Type B pancreatic cell (in vitro differentiated cells): Measurements from ENCODE around the gene TMEM248. TPM values are rescaled to one million over a fixed set of nuclear protein-coding genes. Genes with fewer than 3 reads are reported as not detected.
A peak's percentile ranks its signal among the peaks of the same experiment; 100 is the strongest.

Experiments
- DNase-seq: peaks from one replicate; pipeline ENCODE4 v3.0.0; 2021; ENCODE audit warnings: mixed read lengths; ENCODE audit not compliant: unreplicated experiment; ENCODE audit errors: extremely low spot score
- H3K27ac Mint-ChIP-seq: 2 replicates; pipeline ENCODE4 v1.8.0; 2021; ENCODE audit warnings: mild to moderate bottlenecking, mixed read lengths
- H3K27me3 Mint-ChIP-seq: 2 replicates; pipeline ENCODE4 v1.8.0; 2021; ENCODE audit warnings: mixed read lengths
- H3K36me3 Mint-ChIP-seq: 2 replicates; pipeline ENCODE4 v1.8.0; 2021; ENCODE audit warnings: mixed read lengths
- H3K4me1 Mint-ChIP-seq: one replicate; pipeline ENCODE4 v1.8.0; 2021; ENCODE audit warnings: mixed read lengths; ENCODE audit not compliant: unreplicated experiment
- H3K4me3 Mint-ChIP-seq: 2 replicates; pipeline ENCODE4 v1.8.0; 2021; ENCODE audit warnings: mild to moderate bottlenecking, mixed read lengths
- H3K9me3 Mint-ChIP-seq: 2 replicates; pipeline ENCODE4 v1.8.0; 2021; ENCODE audit warnings: mixed read lengths
- total RNA-seq: library from RNA; stranded (reverse); gene quantifications from 2 replicates; pipeline ENCODE4 v1.2.1, GENCODE V29; 2021; ENCODE audit warnings: low replicate concordance
- TF ChIP-seq, protein P1 (sequence below): fragments of 200-600 bp; sonication (generic); conservative IDR thresholded peaks from 2 replicates; pipeline ENCODE4 v1.5.0; 2021; ENCODE audit warnings: antibody characterized with exemption, mild to moderate bottlenecking

Gene TMEM248
- total RNA-seq, 1 donor from 2014 or later, result 71.6 TPM

DNA sequence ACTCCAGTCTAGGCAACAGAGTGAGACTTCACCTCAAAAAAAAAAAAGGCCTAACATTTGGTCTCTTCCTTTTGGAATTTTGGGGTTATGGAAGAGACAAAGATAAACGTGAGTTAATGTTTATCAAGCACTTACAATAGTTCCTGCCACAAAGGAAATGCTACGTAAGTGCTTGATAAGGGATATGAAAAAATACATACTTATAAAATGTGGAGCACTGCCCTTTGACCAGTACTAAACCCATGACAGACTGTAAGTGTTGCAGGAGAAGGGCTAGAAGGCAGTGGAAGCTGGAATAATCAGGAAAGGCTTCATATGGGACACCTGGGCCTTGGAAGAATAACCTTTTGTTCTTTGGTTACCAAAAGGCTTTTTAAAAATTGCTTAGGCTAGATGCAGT is 25.5 kb downstream of the TMEM248 start:
- H3K36me3 Mint-ChIP-seq, result peaks cover 24% of the 10 kb centered on the region
- no peak for DNase-seq
- H3K4me1 Mint-ChIP-seq, result no peaks in the 10 kb centered on the region

GRCh38 chr7:66948480-66949109 is 27.6 kb downstream of the TMEM248 start:
- no peak for DNase-seq
- TF ChIP-seq, protein P1, sequence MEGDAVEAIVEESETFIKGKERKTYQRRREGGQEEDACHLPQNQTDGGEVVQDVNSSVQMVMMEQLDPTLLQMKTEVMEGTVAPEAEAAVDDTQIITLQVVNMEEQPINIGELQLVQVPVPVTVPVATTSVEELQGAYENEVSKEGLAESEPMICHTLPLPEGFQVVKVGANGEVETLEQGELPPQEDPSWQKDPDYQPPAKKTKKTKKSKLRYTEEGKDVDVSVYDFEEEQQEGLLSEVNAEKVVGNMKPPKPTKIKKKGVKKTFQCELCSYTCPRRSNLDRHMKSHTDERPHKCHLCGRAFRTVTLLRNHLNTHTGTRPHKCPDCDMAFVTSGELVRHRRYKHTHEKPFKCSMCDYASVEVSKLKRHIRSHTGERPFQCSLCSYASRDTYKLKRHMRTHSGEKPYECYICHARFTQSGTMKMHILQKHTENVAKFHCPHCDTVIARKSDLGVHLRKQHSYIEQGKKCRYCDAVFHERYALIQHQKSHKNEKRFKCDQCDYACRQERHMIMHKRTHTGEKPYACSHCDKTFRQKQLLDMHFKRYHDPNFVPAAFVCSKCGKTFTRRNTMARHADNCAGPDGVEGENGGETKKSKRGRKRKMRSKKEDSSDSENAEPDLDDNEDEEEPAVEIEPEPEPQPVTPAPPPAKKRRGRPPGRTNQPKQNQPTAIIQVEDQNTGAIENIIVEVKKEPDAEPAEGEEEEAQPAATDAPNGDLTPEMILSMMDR, result no peak
- Mint-ChIP-seq H3K9me3 (no peaks in the 10 kb centered on the region), H3K4me3 (no peak overlapping the region), H3K4me1 (peaks cover 5% of the 10 kb centered on the region), H3K27me3 (no peaks in the 10 kb centered on the region), H3K36me3 (peaks cover 30% of the 10 kb centered on the region), H3K27ac (no peak overlapping the region)

More for the DNA sequence above, 25.5 kb downstream of the TMEM248 start:
- Mint-ChIP-seq H3K4me3 (no peak overlapping the region), H3K27me3 (no peaks in the 10 kb centered on the region), H3K27ac (peak overlapping the region; percentile 21), H3K9me3 (no peaks in the 10 kb centered on the region)
- TF ChIP-seq, protein P1, result no peak

DNA sequence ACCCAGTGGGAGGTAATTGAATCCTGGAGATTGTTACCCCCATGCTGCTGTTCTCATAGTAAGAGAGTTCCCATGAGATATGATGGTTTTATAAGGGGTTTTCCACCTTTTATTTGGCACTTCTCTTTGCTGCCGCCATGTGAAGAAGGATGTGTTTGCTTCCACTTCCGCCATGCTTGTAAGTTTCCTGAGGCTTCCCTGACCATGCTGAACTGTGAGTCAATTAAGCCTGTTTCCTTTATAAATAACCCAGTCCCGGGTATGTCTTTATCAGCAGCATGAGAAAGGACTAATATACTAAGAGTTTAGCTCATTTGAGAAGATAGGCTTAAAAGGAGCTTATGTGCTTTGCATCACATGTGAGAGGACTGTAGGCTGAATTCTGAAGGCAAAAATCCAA is 29.3 kb downstream of the TMEM248 start:
- Mint-ChIP-seq H3K36me3 (peaks cover 21% of the 10 kb centered on the region), H3K4me3 (no peak overlapping the region), H3K9me3 (no peaks in the 10 kb centered on the region), H3K27me3 (no peaks in the 10 kb centered on the region), H3K4me1 (peaks cover 5% of the 10 kb centered on the region), H3K27ac (no peak overlapping the region)
- TF ChIP-seq, protein P1, result no peak
- DNase-seq, result no peak

GRCh38 chr7:66950763-66951162 is 29.7 kb downstream of the TMEM248 start:
- Mint-ChIP-seq H3K36me3 (peaks cover 21% of the 10 kb centered on the region), H3K4me3 (no peak overlapping the region), H3K27ac (no peak overlapping the region), H3K27me3 (no peaks in the 10 kb centered on the region), H3K4me1 (peaks cover 5% of the 10 kb centered on the region), H3K9me3 (no peaks in the 10 kb centered on the region)
- DNase-seq, result no peak
- TF ChIP-seq, protein P1, result no peak

- Mint-ChIP-seq H3K27ac (peak overlapping the region; percentile 75), H3K4me3 (no peak overlapping the region), H3K27me3 (no peaks in the 10 kb centered on the region), H3K4me1 (peaks cover 5% of the 10 kb centered on the region), H3K9me3 (no peaks in the 10 kb centered on the region), H3K36me3 (peaks cover 29% of the 10 kb centered on the region)
- no peak for DNase-seq
- TF ChIP-seq, protein P1, result no peak
These were observed 31.5 kb downstream of the TMEM248 start for GRCh38 chr7:66952343-66953043.
